SK-N-MC (cell line): Measurements from ENCODE around the gene TRABD2B.

Experiments
- EZH2 ChIP-seq: fragments of 200-600 bp; sonication (generic); IDR thresholded peaks from one replicate; pipeline ENCODE4 v1.6.1; 2017; ENCODE audit warnings: antibody characterized with exemption
- POLR2AphosphoS5 ChIP-seq: IDR thresholded peaks from 2 replicates; pipeline ENCODE4 v1.6.1; 2012; ENCODE audit warnings: mild to moderate bottlenecking, low read depth, low read length, borderline replicate concordance

DNA sequence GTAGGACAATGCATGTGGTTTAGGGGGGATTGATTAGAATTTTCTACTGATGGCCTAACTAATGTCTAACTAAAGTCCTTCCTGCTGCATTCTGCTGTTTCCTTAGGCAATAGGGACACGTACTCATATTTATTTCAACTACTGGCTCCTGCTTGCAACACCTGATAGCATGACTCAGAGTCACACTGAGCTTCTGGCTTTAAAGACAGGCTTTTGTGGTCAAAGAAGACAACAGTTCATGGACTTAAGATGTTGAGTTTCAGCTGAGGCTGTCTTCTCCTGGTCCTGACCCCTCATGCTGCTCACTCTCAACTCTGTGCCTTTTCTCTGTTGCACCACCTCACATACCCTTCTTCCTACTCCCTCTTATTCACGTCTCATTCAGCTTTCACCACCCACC is 29.1 kb upstream of the TRABD2B start:
- TF ChIP-seq POLR2AphosphoS5 (no peak), EZH2 (no peak)
